Dendritic cell treated with granulocyte-macrophage colony-stimulating factor and Interleukin-4, amounts not matched to agents 40 ng/mL and 50 ng/mL, for 4 days (primary cell): ENCODE measurements around the gene PLD5.

ENCODE experiments used
- H3K27ac Mint-ChIP-seq: one replicate; pipeline ENCODE4 v1.8.0; 2022; ENCODE audit warnings: mild to moderate bottlenecking, mixed read lengths
- H3K27me3 Mint-ChIP-seq: one replicate; pipeline ENCODE4 v1.8.0; 2022; ENCODE audit warnings: mild to moderate bottlenecking, mixed read lengths
- H3K36me3 Mint-ChIP-seq: one replicate; pipeline ENCODE4 v1.8.0; 2022; ENCODE audit warnings: low read depth, mixed read lengths
- H3K4me1 Mint-ChIP-seq: one replicate; pipeline ENCODE4 v1.8.0; 2022; ENCODE audit warnings: low read depth, mixed read lengths
- H3K4me3 Mint-ChIP-seq: one replicate; pipeline ENCODE4 v1.8.0; 2022; ENCODE audit warnings: mild to moderate bottlenecking, moderate library complexity, mixed read lengths
- H3K9me3 Mint-ChIP-seq: one replicate; pipeline ENCODE4 v1.8.0; 2022; ENCODE audit warnings: mixed read lengths
- intact Hi-C: fragments of 100-400 bp; cut with micrococcal nuclease; formaldehyde crosslinking; loops from one replicate; pipeline ENCODE4 v1.15.0; 2022

Gene PLD5

DNA sequence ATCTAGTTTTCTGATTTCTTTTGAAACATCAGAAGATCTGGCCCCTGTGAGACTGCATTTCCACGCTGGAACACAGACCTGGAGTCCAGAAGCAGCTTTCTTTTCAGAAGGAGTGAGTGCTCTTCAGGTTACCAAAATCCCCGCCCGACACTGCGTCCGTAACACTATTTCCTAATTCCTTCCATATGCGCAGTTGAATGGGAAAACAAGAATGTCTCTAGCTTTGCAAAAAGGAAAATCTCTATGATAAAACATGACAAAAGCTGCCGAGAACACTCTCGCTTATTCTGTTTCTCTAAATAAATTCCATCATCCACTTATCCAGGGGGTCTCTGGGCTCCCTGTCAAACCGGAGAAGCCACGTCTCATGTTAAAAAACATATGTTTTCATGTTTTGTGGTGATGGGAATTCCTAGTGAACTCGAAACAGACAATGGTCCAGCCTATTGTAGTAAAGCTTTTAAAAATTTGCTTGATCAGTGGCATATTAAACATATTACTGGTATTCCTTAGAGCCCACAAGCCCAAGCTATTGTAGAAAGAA is 67.7 kb downstream of the PLD5 start:
- Mint-ChIP-seq H3K4me3 (no peak overlapping the region), H3K27ac (no peak overlapping the region), H3K4me1 (no peaks in the 10 kb centered on the region), H3K9me3 (no peaks in the 10 kb centered on the region), H3K27me3 (peaks cover 4% of the 10 kb centered on the region), H3K36me3 (no peaks in the 10 kb centered on the region)
- intact Hi-C loops = loop anchor here (10.0 kb wide), 1 partner anchor 868 kb away; no protein-coding TSS in a partner anchor

DNA sequence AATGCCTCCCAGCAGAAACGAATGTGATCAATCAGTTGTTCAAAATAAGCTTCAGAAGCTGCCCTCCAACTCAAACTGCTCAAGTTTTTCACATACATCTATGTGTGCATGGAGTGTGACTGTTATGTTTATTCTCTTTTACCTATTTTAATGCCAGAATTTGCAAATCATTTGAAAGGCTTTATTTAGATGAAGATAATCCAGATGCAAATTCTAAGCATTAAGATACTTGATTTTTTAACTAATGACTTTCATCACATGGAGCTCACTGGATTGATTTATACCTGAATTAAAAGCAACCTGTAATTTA is 69.5 kb downstream of the PLD5 start:
- Mint-ChIP-seq H3K36me3 (no peaks in the 10 kb centered on the region), H3K4me1 (no peaks in the 10 kb centered on the region), H3K4me3 (no peak overlapping the region), H3K9me3 (no peaks in the 10 kb centered on the region), H3K27ac (no peak overlapping the region), H3K27me3 (peaks cover 4% of the 10 kb centered on the region)
- intact Hi-C loops = loop anchor here (10.0 kb wide), 1 partner anchor 870 kb away; no protein-coding TSS in a partner anchor

DNA sequence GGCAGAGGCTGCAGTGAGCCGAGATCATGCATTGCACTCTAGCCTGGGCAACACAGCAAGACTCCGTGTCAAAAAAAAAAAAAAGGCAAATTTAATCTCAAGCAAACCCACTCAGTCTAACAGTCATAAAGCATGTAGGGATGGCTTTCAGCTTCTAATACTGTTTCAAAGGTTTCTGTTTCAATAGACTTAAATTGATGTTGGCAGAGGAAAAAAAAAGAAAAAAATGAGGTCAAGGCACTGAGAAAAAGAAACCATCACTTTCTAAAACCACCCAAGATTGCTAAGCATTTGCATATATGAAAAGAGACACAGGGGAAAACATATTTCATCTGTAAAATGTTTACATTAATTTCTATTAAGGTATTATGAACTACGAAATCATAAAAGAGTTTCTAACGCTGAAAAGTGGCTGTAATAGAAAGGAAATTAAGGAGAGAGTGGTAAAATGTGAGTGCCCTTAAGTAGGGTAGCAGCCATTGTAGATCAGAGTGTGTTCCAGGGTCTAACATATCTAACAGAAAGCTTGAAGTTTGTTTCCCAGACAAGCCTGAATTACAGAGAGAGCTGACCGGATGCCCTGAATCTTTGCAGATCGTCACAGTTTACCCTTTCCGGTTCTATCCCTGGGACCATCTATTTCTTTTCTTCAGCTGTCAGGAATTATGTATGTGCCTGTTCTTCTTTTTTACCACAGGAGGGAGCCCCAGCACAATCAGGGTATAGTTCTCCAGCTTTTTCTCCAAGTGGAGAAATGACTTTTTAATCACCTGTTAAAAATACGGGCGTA is 70.0 kb downstream of the PLD5 start:
- Mint-ChIP-seq H3K27me3 (peaks cover 4% of the 10 kb centered on the region), H3K9me3 (no peaks in the 10 kb centered on the region), H3K36me3 (no peaks in the 10 kb centered on the region), H3K4me1 (no peaks in the 10 kb centered on the region), H3K4me3 (no peak overlapping the region), H3K27ac (no peak overlapping the region)
- intact Hi-C loops = loop anchor here (10.0 kb wide), 1 partner anchor 870 kb away; no protein-coding TSS in a partner anchor

DNA sequence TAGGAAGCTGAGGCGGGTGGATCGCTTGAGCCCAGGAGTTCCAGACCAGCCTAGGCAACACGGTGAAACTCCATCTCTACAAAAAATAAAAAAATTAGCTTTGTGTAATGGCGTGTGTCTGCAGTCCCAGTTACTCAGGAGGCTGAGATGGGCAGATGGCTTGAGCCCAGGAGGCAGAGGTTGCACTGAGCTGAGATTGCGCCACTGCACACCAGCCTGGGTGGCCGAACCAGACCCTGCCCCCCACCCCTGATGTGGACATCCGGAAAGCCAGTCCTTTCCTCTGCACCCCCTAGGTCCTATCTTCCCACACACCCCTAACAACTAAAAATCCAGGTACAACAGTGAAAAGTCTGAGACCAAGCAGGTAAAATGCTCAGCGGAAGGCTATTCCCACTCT is 71.9 kb downstream of the PLD5 start:
- Mint-ChIP-seq H3K4me3 (no peak overlapping the region), H3K4me1 (no peaks in the 10 kb centered on the region), H3K9me3 (no peaks in the 10 kb centered on the region), H3K27me3 (peaks cover 7% of the 10 kb centered on the region), H3K27ac (no peak overlapping the region), H3K36me3 (no peaks in the 10 kb centered on the region)
- intact Hi-C loops = loop anchor here (10.0 kb wide), 1 partner anchor 872 kb away; no protein-coding TSS in a partner anchor

DNA sequence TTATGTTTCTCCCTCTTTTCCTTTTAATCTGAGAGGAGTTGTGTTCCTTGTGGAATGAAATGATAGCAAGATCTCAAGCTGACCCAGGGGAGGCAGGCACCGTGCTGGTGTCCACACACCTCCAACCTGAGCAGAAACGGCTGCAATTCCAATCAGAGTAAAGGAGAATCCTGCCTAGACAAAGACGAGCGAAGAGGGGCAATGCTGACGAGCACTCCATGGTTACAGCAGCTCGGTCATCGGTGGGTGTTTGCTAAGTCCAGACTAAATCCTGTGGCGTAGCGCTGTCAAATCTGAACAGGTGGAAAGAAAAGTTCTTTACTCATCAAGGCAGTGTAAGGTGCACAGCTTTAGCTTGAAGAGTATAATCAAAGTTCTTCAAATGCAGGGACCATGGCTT is 74.8 kb downstream of the PLD5 start:
- H3K4me1 Mint-ChIP-seq = no peaks in the 10 kb centered on the region
- H3K4me3 Mint-ChIP-seq = no peak overlapping the region
- intact Hi-C loops = loop anchor here (10.0 kb wide), 1 partner anchor 875 kb away; no protein-coding TSS in a partner anchor
- H3K36me3 Mint-ChIP-seq = no peaks in the 10 kb centered on the region
- H3K27me3 Mint-ChIP-seq = peaks cover 5% of the 10 kb centered on the region
- no peak overlapping the region for H3K27ac Mint-ChIP-seq
- H3K9me3 Mint-ChIP-seq = no peaks in the 10 kb centered on the region

DNA sequence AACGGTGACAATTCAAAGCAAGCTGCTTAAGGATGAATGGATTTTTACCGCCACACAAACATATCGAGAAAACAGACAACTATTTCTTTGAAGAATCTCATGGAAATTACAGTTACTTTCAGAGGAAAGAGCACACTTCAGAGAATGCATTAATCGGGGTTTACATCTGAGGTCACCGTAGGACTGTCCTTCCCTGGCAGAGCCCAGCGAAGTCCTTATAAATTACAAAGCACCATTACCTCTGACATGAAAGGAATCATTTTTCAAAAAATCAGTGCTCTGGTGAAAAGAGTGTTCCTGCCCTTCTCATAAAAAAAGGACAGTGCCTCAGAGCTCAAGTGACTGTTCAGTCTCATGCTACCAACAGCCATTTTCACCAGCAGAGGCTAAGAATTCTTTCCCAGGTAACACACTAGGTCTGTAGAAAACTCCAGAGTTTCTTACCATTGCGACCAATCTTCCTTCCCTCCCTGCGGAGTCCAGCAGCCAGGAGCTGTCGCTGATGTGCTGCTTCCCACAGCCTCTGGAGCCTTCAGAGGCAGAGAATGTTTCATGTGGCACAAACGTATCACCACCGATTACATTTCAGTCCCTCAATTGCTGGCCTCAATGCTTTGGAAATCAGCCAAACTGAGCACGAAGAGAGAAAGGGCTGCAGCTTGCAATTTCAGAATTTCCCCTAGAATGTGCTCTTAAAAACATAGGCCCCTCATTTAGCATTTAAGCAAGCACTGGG is 75.4 kb downstream of the PLD5 start:
- Mint-ChIP-seq H3K36me3 (no peaks in the 10 kb centered on the region), H3K4me1 (no peaks in the 10 kb centered on the region), H3K27ac (no peak overlapping the region), H3K27me3 (peaks cover 5% of the 10 kb centered on the region), H3K9me3 (no peaks in the 10 kb centered on the region), H3K4me3 (no peak overlapping the region)
- intact Hi-C loops = no loop called here

DNA sequence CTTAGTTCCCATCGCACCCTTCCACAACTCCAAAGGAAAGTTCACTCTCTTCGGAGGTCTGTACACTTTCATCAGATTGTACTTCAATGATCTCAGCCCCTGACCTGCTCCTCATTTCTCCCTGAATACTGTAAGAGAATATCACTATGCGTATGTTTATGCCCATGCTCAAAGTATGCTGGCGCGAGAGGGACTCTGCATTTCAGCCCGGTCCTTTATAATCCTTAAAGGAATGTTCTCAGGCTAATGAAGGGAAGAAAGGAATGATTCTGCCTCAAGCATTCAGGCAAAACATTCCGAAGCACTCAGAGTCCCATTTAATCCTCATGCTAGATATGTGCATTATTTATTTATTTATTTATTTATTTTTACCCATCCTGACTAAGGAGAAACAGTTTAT is 76.8 kb downstream of the PLD5 start:
- no peak overlapping the region for H3K27ac Mint-ChIP-seq
- H3K4me1 Mint-ChIP-seq = no peaks in the 10 kb centered on the region
- intact Hi-C loops = no loop called here
- no peaks in the 10 kb centered on the region for H3K36me3 Mint-ChIP-seq
- H3K9me3 Mint-ChIP-seq = no peaks in the 10 kb centered on the region
- no peak overlapping the region for H3K4me3 Mint-ChIP-seq
- peaks cover 6% of the 10 kb centered on the region for H3K27me3 Mint-ChIP-seq

DNA sequence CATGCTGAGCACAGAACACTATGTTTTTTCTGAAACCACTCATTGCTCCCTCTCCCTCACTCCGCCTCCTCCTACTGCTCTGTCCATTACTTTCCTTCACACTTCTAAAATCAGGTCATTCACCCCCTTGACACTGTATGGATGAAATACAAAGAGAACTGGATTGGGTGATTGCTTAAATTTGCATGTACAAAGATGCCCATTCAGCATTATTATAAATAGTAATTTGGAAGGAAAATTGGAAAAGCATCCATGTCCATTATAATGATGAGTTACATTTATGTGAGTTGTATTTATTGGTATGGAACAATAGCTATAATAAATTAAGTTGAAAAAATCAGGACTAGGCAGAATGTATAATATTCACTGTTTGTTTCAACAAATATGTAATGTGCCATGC is 83.7 kb downstream of the PLD5 start:
- peaks cover 2% of the 10 kb centered on the region for H3K27me3 Mint-ChIP-seq
- H3K4me1 Mint-ChIP-seq = no peaks in the 10 kb centered on the region
- intact Hi-C loops = no loop called here
- no peak overlapping the region for H3K4me3 Mint-ChIP-seq
- H3K27ac Mint-ChIP-seq = no peak overlapping the region
- no peaks in the 10 kb centered on the region for H3K9me3 Mint-ChIP-seq
- H3K36me3 Mint-ChIP-seq = no peaks in the 10 kb centered on the region

DNA sequence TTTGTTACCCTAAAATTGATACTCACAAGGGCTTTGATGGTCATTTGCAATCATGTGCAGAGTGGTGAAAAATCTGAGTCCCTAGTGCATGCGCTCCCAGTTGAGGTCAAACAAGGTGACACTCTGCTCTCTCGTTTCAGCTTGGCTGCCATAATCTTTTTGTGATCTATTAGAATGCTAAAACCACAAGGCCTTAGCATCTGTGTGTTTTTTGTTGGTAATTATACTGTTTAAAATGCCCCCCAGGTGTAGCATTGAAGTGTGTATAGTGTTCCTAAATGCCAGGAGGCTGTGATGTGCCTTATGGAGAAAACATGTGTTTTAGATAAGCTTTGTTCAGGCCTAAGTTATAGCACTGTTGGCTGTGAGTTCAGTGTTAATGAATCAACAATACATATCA is 89.3 kb downstream of the PLD5 start:
- H3K36me3 Mint-ChIP-seq = no peaks in the 10 kb centered on the region
- no peak overlapping the region for H3K27ac Mint-ChIP-seq
- no peaks in the 10 kb centered on the region for H3K4me1 Mint-ChIP-seq
- H3K4me3 Mint-ChIP-seq = no peak overlapping the region
- intact Hi-C loops = no loop called here
- H3K27me3 Mint-ChIP-seq = no peaks in the 10 kb centered on the region
- no peaks in the 10 kb centered on the region for H3K9me3 Mint-ChIP-seq

DNA sequence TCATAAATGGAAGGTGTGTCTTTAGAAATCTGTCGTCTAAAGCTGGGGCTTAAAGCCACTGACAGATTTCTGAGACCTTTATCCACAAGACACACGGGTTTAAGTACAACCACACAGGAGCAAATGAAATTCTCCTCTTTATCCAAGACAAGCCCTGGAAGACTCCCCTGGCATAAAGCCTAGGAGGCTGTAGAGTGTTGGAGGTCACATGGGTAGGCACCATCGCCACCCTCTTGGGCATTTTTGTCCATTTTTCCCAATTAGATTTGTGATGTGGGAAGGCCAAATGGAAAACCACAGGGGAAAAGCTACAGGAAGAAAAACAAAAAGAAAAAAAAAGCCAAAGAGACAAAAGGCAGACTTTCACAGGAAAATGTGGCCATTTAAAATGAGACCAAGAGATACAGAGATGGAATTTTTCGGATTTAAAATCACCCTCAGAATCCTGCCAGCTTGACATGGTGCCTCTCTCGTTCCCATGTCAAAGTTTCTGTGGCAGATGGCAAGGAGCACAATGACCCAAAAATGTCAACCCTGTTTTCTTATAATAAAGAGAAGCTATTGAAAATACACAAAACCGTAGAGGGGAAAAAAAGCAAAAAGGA is 91.9 kb downstream of the PLD5 start:
- Mint-ChIP-seq H3K4me1 (no peaks in the 10 kb centered on the region), H3K36me3 (no peaks in the 10 kb centered on the region), H3K27ac (no peak overlapping the region), H3K9me3 (no peaks in the 10 kb centered on the region), H3K27me3 (no peaks in the 10 kb centered on the region), H3K4me3 (no peak overlapping the region)
- intact Hi-C loops = no loop called here

DNA sequence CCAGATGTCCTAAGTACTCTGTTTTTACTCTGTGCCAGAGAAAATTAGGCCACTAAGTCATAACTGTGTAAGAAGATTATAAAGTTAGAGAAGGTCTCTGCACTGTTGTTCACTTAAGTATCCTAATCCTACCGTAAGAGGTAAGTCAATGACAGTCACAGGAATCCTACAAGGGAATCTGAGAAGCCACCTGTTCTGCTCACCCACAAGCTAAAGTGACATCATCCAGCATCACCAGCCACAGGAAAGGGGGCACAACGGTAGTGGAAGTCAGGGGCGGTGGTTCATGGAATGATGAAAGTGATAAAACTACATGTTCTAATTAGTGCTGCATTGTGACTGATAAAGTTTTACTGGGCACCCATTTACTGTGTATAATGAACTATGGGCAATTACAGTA is 92.7 kb downstream of the PLD5 start:
- Mint-ChIP-seq H3K36me3 (no peaks in the 10 kb centered on the region), H3K4me3 (no peak overlapping the region), H3K4me1 (no peaks in the 10 kb centered on the region), H3K27ac (no peak overlapping the region), H3K9me3 (no peaks in the 10 kb centered on the region), H3K27me3 (no peaks in the 10 kb centered on the region)
- intact Hi-C loops = no loop called here

DNA sequence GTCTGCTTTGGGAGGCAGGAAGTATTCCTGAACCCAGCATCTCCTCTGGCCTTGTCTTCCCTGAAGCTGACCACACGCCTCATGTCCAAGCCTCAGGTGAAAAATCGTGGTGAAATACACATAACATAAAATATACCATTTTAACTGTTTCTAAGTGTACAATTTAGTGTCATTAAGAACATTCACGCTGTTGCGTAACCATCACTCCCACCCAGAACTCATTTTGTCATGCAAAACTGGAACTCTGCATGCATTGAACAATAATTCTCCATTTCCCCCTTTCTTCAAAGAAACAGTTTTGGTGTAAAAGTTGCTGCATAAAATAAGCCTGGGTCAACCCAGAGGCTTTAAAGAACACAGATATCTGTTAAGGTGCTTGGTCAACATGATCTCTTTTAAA is 93.5 kb downstream of the PLD5 start:
- H3K9me3 Mint-ChIP-seq = no peaks in the 10 kb centered on the region
- no peak overlapping the region for H3K4me3 Mint-ChIP-seq
- H3K36me3 Mint-ChIP-seq = no peaks in the 10 kb centered on the region
- no peaks in the 10 kb centered on the region for H3K27me3 Mint-ChIP-seq
- intact Hi-C loops = no loop called here
- no peak overlapping the region for H3K27ac Mint-ChIP-seq
- H3K4me1 Mint-ChIP-seq = no peaks in the 10 kb centered on the region

DNA sequence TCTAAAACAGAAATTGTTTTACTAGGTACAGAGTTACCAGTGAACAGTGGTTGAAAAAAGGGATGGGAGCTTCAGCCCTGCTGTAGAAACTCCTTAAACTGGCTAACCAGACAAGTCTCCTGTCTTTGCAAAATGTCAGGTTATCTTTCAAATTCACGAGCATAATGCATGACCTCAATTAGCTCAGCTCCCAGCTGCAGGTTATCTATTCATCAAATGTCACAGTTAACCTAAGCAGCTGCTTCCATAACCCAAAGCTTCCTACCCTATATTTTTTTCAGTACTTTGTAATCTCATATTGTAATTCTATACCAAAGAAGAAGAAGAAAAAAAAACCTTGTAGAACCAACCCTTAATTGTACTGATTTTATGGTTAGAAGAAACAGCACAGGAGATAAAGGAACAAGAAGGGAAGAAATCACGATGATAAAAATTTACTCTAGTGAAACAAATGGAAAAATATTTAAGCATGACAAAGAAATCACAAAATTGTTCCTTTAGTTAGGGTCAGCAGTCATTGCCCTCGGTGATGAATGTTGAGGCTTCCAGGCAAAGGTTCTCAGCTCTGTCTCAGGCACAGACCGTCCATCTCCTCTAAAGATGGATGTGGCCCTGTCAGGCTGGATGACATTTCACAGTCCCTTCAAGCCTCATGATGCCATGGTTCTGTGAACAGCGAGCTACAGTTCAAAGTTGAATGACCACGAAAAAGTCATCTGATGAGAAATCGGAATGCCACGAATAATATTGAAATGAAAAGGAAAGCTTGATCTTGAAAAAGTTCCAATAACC is 95.9 kb downstream of the PLD5 start:
- Mint-ChIP-seq H3K4me3 (no peak overlapping the region), H3K4me1 (no peaks in the 10 kb centered on the region), H3K27ac (no peak overlapping the region), H3K36me3 (no peaks in the 10 kb centered on the region), H3K27me3 (no peaks in the 10 kb centered on the region), H3K9me3 (no peaks in the 10 kb centered on the region)
- intact Hi-C loops = no loop called here
